ENCODE measurements around the gene PLN. TPM values are rescaled to one million over a fixed set of nuclear protein-coding genes. Genes with fewer than 3 reads are reported as not detected.

The PLN gene
- total RNA-seq, 2 donors from 2014 or later, result 560 to 1,831 TPM

DNA sequence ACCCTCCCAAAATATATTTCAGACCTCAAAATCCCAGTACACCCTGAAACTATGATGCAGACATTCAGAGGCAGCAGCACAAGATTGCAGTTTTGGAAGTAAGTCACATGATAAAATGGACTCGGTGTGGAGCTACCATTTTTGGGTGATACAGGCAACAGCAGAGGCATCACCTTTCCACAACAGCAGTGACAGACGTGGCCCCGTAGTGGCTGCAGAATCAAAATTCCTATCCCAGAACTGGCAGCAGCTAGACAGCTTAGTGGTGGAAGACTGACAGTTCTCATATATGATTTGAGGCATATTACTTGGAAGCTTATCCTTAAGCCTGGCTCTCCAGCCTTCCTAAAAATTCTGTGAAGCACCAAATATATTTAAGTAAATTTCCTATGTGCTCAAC, 19.9 kb downstream of the PLN start:
- DNase-seq (ENCODE audit: low spot score), result no peak
- Histone ChIP-seq H3K27ac (no peak overlapping the region), H3K9me3 (peaks cover 0 to 1% of the 10 kb centered on the region in 2 donors), H3K27me3 (no peaks in the 10 kb centered on the region), H3K4me3 (no peak overlapping the region), H3K36me3 (no peaks in the 10 kb centered on the region), H3K4me1 (peaks cover 0 to 8% of the 10 kb centered on the region in 2 donors)
- TF ChIP-seq, protein P1, sequence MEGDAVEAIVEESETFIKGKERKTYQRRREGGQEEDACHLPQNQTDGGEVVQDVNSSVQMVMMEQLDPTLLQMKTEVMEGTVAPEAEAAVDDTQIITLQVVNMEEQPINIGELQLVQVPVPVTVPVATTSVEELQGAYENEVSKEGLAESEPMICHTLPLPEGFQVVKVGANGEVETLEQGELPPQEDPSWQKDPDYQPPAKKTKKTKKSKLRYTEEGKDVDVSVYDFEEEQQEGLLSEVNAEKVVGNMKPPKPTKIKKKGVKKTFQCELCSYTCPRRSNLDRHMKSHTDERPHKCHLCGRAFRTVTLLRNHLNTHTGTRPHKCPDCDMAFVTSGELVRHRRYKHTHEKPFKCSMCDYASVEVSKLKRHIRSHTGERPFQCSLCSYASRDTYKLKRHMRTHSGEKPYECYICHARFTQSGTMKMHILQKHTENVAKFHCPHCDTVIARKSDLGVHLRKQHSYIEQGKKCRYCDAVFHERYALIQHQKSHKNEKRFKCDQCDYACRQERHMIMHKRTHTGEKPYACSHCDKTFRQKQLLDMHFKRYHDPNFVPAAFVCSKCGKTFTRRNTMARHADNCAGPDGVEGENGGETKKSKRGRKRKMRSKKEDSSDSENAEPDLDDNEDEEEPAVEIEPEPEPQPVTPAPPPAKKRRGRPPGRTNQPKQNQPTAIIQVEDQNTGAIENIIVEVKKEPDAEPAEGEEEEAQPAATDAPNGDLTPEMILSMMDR (IDR thresholded peaks at IDR 0.05), result no peak

DNA sequence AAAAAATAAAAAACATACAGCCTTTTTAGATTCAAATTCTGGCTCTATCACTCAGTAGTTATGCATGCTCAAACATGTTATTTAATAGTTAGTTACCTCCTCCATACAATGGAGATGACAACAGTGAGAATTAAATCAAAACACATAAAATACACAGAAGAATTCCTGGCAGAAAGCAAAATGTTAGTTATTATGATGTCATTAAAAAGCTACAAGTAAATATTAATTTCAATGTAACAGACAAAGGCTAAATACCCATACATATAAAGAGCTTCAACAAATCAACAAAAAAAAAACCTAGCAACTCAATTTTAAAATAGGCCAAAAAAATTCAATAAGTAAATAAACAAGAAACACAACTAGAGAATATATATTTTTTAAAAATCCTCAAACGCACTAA, 21.4 kb downstream of the PLN start:
- Histone ChIP-seq H3K27me3 (no peaks in the 10 kb centered on the region), H3K4me1 (peaks cover 0 to 8% of the 10 kb centered on the region in 2 donors), H3K9me3 (peaks cover 0 to 17% of the 10 kb centered on the region in 2 donors), H3K4me3 (no peak overlapping the region), H3K36me3 (no peaks in the 10 kb centered on the region), H3K27ac (no peak overlapping the region)
- TF ChIP-seq, protein P1 (IDR thresholded peaks at IDR 0.05), result no peak
- no peak for DNase-seq (ENCODE audit: low spot score)

DNA sequence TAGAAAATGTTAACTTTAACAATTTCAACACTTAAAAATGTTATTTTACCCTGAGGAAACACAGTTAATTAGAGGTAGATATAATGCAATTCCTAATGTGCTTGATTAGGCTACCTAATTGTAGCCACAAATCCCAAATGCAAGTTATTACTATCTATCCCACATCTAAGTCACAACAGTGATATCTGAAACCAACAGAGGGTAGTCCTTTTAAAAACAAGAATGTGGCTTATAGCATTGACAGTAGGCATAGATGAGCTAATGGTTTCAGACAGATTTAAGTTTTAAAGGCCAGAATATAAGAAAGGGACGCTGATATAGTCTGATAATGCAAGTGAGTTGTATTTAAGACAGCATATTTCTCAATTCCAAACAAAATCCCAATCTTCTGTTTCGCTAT, 23.0 kb downstream of the PLN start:
- Histone ChIP-seq H3K4me1 (peaks cover 0 to 8% of the 10 kb centered on the region in 2 donors), H3K27me3 (no peaks in the 10 kb centered on the region), H3K9me3 (peaks cover 0 to 30% of the 10 kb centered on the region in 2 donors), H3K36me3 (no peaks in the 10 kb centered on the region), H3K4me3 (no peak overlapping the region), H3K27ac (no peak overlapping the region)
- DNase-seq (ENCODE audit: low spot score), result no peak
- TF ChIP-seq, protein P1 (IDR thresholded peaks at IDR 0.05), result no peak

DNA sequence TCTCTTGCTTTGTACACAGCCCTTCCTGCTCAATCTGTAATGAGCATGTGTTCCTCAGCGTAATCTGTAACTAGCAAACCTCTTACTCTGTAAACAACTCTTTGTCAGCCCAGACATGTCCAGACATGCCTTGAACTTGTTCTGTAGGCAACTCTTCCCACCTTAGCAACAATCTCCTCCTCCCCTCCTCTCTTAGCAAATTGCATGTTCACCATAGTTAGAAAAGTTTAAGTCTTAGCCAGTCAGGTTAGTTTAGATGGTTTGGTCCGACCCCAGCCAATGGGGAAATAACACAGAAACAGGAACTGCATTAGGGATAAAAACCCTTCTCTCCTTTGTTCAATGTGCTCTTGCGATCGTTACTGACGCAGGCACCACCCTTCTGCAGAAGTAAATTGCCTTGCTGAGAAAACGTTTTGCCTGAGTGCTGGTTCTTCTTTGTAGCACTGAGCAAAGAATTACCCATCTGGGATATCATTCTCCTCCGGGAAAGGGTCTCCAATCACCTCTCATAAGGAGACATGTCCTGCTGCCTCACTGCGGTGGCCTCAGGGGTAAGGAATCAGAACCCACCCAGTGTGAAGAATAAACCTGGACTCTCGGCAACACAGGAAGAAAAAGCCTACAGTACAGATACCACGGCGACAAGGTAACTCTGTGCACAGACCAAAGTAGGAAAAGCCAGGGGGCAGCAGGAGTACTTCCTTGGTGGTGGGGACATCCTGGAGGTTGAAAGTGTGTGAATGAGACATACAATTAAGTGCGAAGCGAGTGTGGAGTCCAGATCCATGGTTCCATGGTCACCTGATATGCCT, 26.2 kb downstream of the PLN start:
- Histone ChIP-seq H3K27me3 (no peaks in the 10 kb centered on the region), H3K4me3 (no peak overlapping the region), H3K9me3 (peaks cover 0 to 49% of the 10 kb centered on the region in 2 donors), H3K36me3 (peaks cover 4% of the 10 kb centered on the region), H3K4me1 (no peaks in the 10 kb centered on the region), H3K27ac (no peak overlapping the region)
- TF ChIP-seq, protein P1 (IDR thresholded peaks at IDR 0.05), result no peak
- DNase-seq (ENCODE audit: low spot score), result no peak

DNA sequence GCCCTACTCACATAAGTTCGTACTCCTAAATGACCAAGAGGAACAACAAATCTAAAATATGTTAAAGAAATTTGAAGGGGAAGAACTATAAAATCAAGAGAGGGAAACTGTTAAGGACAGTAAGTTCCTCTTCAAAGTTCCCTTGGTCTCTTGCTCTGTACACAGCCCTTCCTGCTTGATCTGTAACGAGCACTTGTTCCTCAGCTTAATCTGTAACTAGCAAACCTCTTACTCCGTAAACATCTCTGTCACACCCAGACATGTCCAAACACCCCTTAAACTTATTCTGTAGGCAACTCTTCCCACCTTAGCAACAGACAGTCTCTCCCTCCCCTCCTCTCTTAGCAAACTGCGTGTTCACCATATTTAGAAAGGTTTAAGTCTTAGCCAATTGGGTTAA, 29.9 kb downstream of the PLN start:
- DNase-seq (ENCODE audit: low spot score), result no peak
- Histone ChIP-seq H3K9me3 (peaks cover 0 to 52% of the 10 kb centered on the region in 2 donors), H3K4me1 (peaks cover 0 to 4% of the 10 kb centered on the region in 2 donors), H3K36me3 (peaks cover 4% of the 10 kb centered on the region), H3K27ac (no peak overlapping the region), H3K27me3 (no peaks in the 10 kb centered on the region), H3K4me3 (no peak overlapping the region)
- TF ChIP-seq, protein P1 (IDR thresholded peaks at IDR 0.05), result no peak
